GM12878 (cell line): ENCODE results near the gene MEAK7.

Source experiments
- FOXM1 ChIP-seq: IDR thresholded peaks from 2 replicates; pipeline ENCODE4 v1.6.1; 2012; ENCODE audit warnings: low read depth, mild to moderate bottlenecking, inconsistent platforms, low read length, moderate library complexity
- HCFC1 ChIP-seq: fragments of 150-350 bp; IDR thresholded peaks from 2 replicates; pipeline ENCODE4 v1.6.1; 2014; ENCODE audit warnings: low read length
- POLR2AphosphoS5 ChIP-seq: IDR thresholded peaks from 2 replicates; pipeline ENCODE4 v1.6.1; 2011; ENCODE audit warnings: mild to moderate bottlenecking, low read length, inconsistent platforms
- RAD51 ChIP-seq: fragments of 450-650 bp; IDR thresholded peaks from 2 replicates; pipeline ENCODE4 v1.6.1; 2016; ENCODE audit warnings: moderate library complexity, mild to moderate bottlenecking, inconsistent platforms
- SIN3A ChIP-seq: IDR thresholded peaks from 2 replicates; pipeline ENCODE4 v1.6.1; 2012; ENCODE audit warnings: low read depth, low read length, improper control_type of control experiment
- SMARCA5 ChIP-seq: fragments of 450-650 bp; IDR thresholded peaks from 2 replicates; pipeline ENCODE4 v1.6.1; 2017; ENCODE audit warnings: mild to moderate bottlenecking
- ZNF207 ChIP-seq: fragments of 450-650 bp; IDR thresholded peaks from 2 replicates; pipeline ENCODE4 v1.6.1; 2014; ENCODE audit warnings: antibody characterized with exemption, mild to moderate bottlenecking, borderline replicate concordance
- TF ChIP-seq, protein P1 (sequence below), 3 experiments: IDR thresholded peaks in 2 of 3; conservative IDR thresholded peaks in 1 of 3; 2 replicates each; pipeline ENCODE4 v1.5.1; 2011; ENCODE audit warnings: low read depth in 3 of 3, low read length in 3 of 3, mild to moderate bottlenecking in 3 of 3, control low read depth in 2 of 3, moderate library complexity in 2 of 3, inconsistent platforms in 1 of 3, mixed read lengths in 1 of 3; ENCODE audit not compliant: control insufficient read depth in 2 of 3, insufficient read depth in 1 of 3; ENCODE audit errors: extremely low read depth in 1 of 3
- TF ChIP-seq, protein P2 (sequence below): IDR thresholded peaks from 2 replicates; pipeline ENCODE4 v1.6.1; 2011; ENCODE audit warnings: mild to moderate bottlenecking, low read depth, low read length, moderate library complexity; ENCODE audit not compliant: insufficient replicate concordance
- TF ChIP-seq, protein P3 (sequence below): fragments of 450-650 bp; IDR thresholded peaks from 2 replicates; pipeline ENCODE4 v1.6.1; 2017; ENCODE audit warnings: mild to moderate bottlenecking
- TF ChIP-seq, protein P4 (sequence below): IDR thresholded peaks from 2 replicates; pipeline ENCODE4 v1.6.1; 2012; ENCODE audit warnings: mild to moderate bottlenecking, low read depth, low read length
- TF ChIP-seq, protein P5 (sequence below): fragments of 450-650 bp; formaldehyde crosslinking; IDR thresholded peaks from 2 replicates; pipeline ENCODE4 v1.4.0; 2022; ENCODE audit warnings: mild to moderate bottlenecking, moderate library complexity

DNA sequence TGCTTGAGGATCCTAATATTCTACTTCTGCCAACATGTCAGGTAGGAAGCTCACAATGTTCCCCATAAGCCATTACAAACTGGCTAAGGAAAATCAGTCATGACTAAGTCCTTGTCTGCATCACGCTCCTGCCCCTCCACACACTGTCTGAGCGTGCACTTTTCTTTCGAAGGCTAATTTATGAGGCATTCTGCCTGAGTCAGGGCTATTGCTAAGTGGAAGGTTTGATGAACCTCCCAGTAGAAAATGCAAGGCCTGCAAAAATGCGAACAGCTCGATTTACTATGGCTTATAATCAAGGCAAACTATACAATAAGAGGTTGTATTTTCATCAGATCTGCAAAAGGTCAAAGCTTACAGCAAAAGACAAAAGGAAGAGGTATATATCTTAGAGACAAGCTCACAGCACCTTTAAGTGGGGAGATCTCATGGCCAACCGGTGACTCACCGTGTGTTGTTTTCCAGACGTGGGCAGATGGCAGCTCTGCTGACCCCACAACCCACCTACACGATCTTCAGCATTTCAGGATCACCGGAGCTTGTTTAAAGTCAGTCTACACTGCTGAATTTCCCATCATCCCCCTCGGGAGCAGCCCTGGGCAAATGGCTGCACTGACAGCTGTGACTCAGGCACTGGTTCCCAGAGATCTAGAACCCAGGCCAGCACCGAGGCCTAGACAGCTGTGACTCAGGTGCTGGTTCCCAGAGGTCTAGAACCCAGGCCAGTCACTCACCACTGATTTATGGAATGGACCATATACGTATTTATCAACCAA, 26.1 kb downstream of the MEAK7 start:
- TF ChIP-seq SMARCA5 = no peak
- TF ChIP-seq RAD51 = no peak
- no peak for TF ChIP-seq POLR2AphosphoS5
- no peak for TF ChIP-seq HCFC1
- TF ChIP-seq SIN3A = no peak
- no peak for TF ChIP-seq ZNF207
- no peak for TF ChIP-seq FOXM1
- TF ChIP-seq, protein P1, sequence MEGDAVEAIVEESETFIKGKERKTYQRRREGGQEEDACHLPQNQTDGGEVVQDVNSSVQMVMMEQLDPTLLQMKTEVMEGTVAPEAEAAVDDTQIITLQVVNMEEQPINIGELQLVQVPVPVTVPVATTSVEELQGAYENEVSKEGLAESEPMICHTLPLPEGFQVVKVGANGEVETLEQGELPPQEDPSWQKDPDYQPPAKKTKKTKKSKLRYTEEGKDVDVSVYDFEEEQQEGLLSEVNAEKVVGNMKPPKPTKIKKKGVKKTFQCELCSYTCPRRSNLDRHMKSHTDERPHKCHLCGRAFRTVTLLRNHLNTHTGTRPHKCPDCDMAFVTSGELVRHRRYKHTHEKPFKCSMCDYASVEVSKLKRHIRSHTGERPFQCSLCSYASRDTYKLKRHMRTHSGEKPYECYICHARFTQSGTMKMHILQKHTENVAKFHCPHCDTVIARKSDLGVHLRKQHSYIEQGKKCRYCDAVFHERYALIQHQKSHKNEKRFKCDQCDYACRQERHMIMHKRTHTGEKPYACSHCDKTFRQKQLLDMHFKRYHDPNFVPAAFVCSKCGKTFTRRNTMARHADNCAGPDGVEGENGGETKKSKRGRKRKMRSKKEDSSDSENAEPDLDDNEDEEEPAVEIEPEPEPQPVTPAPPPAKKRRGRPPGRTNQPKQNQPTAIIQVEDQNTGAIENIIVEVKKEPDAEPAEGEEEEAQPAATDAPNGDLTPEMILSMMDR (IDR thresholded peaks at IDR 0.05 in 2 of 3, conservative IDR thresholded peaks at IDR 0.05 in 1 of 3; ENCODE audit: control insufficient read depth in 2 of 3, extremely low read depth in 1 of 3, insufficient read depth in 1 of 3, low read depth in 3 of 3, low read length in 3 of 3) = no peak
- TF ChIP-seq, protein P2, sequence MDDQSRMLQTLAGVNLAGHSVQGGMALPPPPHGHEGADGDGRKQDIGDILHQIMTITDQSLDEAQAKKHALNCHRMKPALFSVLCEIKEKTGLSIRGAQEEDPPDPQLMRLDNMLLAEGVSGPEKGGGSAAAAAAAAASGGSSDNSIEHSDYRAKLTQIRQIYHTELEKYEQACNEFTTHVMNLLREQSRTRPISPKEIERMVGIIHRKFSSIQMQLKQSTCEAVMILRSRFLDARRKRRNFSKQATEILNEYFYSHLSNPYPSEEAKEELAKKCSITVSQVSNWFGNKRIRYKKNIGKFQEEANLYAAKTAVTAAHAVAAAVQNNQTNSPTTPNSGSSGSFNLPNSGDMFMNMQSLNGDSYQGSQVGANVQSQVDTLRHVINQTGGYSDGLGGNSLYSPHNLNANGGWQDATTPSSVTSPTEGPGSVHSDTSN = no peak
- TF ChIP-seq, protein P3, sequence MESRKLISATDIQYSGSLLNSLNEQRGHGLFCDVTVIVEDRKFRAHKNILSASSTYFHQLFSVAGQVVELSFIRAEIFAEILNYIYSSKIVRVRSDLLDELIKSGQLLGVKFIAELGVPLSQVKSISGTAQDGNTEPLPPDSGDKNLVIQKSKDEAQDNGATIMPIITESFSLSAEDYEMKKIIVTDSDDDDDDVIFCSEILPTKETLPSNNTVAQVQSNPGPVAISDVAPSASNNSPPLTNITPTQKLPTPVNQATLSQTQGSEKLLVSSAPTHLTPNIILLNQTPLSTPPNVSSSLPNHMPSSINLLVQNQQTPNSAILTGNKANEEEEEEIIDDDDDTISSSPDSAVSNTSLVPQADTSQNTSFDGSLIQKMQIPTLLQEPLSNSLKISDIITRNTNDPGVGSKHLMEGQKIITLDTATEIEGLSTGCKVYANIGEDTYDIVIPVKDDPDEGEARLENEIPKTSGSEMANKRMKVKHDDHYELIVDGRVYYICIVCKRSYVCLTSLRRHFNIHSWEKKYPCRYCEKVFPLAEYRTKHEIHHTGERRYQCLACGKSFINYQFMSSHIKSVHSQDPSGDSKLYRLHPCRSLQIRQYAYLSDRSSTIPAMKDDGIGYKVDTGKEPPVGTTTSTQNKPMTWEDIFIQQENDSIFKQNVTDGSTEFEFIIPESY = no peak
- TF ChIP-seq, protein P4, sequence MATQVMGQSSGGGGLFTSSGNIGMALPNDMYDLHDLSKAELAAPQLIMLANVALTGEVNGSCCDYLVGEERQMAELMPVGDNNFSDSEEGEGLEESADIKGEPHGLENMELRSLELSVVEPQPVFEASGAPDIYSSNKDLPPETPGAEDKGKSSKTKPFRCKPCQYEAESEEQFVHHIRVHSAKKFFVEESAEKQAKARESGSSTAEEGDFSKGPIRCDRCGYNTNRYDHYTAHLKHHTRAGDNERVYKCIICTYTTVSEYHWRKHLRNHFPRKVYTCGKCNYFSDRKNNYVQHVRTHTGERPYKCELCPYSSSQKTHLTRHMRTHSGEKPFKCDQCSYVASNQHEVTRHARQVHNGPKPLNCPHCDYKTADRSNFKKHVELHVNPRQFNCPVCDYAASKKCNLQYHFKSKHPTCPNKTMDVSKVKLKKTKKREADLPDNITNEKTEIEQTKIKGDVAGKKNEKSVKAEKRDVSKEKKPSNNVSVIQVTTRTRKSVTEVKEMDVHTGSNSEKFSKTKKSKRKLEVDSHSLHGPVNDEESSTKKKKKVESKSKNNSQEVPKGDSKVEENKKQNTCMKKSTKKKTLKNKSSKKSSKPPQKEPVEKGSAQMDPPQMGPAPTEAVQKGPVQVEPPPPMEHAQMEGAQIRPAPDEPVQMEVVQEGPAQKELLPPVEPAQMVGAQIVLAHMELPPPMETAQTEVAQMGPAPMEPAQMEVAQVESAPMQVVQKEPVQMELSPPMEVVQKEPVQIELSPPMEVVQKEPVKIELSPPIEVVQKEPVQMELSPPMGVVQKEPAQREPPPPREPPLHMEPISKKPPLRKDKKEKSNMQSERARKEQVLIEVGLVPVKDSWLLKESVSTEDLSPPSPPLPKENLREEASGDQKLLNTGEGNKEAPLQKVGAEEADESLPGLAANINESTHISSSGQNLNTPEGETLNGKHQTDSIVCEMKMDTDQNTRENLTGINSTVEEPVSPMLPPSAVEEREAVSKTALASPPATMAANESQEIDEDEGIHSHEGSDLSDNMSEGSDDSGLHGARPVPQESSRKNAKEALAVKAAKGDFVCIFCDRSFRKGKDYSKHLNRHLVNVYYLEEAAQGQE = no peak
- TF ChIP-seq, protein P5, sequence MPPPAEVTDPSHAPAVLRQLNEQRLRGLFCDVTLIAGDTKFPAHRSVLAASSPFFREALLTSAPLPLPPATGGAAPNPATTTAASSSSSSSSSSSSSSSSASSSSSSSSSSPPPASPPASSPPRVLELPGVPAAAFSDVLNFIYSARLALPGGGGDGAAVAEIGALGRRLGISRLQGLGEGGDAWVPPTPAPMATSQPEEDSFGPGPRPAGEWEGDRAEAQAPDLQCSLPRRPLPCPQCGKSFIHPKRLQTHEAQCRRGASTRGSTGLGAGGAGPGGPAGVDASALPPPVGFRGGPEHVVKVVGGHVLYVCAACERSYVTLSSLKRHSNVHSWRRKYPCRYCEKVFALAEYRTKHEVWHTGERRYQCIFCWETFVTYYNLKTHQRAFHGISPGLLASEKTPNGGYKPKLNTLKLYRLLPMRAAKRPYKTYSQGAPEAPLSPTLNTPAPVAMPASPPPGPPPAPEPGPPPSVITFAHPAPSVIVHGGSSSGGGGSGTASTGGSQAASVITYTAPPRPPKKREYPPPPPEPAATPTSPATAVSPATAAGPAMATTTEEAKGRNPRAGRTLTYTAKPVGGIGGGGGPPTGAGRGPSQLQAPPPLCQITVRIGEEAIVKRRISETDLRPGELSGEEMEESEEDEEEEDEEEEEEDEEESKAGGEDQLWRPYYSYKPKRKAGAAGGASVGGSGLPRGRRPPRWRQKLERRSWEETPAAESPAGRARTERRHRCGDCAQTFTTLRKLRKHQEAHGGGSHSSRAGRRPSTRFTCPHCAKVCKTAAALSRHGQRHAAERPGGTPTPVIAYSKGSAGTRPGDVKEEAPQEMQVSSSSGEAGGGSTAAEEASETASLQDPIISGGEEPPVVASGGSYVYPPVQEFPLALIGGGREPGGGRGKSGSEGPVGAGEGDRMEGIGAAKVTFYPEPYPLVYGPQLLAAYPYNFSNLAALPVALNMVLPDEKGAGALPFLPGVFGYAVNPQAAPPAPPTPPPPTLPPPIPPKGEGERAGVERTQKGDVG (CRISPR knock-in tag) = no peak
